HCT116 (cell line): ENCODE data around the gene SGK2. TPM values are rescaled to one million over a fixed set of nuclear protein-coding genes. Genes with fewer than 3 reads are reported as not detected.

Experiments
- ATAC-seq: fragments of 200-7000 bp; cut with Tn5 transposase; 2 replicates; pipeline ENCODE4 v1.9.1; 2020; ENCODE audit warnings: mild to moderate bottlenecking, moderate library complexity
- BruUV-seq: library from RNA; stranded (reverse); fragments of 400-500 nt; replicated peaks from 2 replicates; lab custom pipeline; 2021; lab: Mats Ljungman, UMichigan
- CTCF ChIA-PET: fragments of 300-600 bp; sonication (Branson Sonifier 250); formaldehyde crosslinking; loops from one replicate; lab custom pipeline; 2021; ENCODE audit warnings: antibody characterized with exemption; lab: Charles Lee
- POLR2A ChIA-PET: fragments of 300-600, 350-600 bp; sonication (Branson Sonifier 250); formaldehyde crosslinking; loops from one replicate; lab custom pipeline; 2021; ENCODE audit warnings: antibody characterized with exemption; lab: Charles Lee
- RAD21 ChIA-PET, 2 experiments: fragments of 300-600 bp; sonication (Branson Sonifier 250); formaldehyde crosslinking; loops; one replicate each; lab custom pipeline; 2023; ENCODE audit warnings: low total read pairs in 2 of 2; ENCODE audit not compliant: uncharacterized antibody in 2 of 2, unreplicated experiment in 2 of 2, low non-redundant PET in 1 of 2; lab: Charles Lee
- DNase-seq: peaks from one replicate; pipeline ENCODE4 v3.0.0-alpha.2; 2010; ENCODE audit warnings: low read depth, low spot score
- H2AFZ ChIP-seq: fragments of 200-600 bp; shearing (Covaris generic), sonication (generic); 2 replicates; pipeline ENCODE4 v1.6.1; 2017; ENCODE audit warnings: low read depth, mixed run types, mixed read lengths, antibody characterized with exemption, low read length; ENCODE audit not compliant: poor library complexity, severe bottlenecking
- H3K27ac ChIP-seq: 2 replicates; pipeline ENCODE4 v1.5.1; 2012; ENCODE audit warnings: low read depth, low read length
- H3K27me3 ChIP-seq: fragments of 200-600 bp; sonication (generic); 2 replicates; pipeline ENCODE4 v1.6.1; 2016; ENCODE audit warnings: mixed run types, low read length, mixed read lengths; ENCODE audit not compliant: insufficient read depth
- H3K36me3 ChIP-seq, 2 experiments: fragments of 200-500 bp in 1 of 2; fragments of 200-600 bp in 1 of 2; sonication (Bioruptor generic) in 1 of 2; sonication (generic) in 1 of 2; 2 replicates each; pipeline versions ENCODE4 v1.5.1 to v1.6.1; 2014 to 2016; ENCODE audit warnings: low read length in 2 of 2, inconsistent platforms in 1 of 2, mixed read lengths in 1 of 2, mixed run types in 1 of 2; ENCODE audit not compliant: insufficient read depth in 2 of 2, control insufficient read depth in 1 of 2
- H3K4me1 ChIP-seq, 2 experiments: fragments of 200-600 bp in 1 of 2; sonication (generic) in 1 of 2; 2 replicates each; pipeline versions ENCODE4 v1.5.1 to v1.6.1; 2012 to 2017; ENCODE audit warnings: low read length in 2 of 2, inconsistent platforms in 1 of 2, mild to moderate bottlenecking in 1 of 2, mixed read lengths in 1 of 2, mixed run types in 1 of 2, moderate library complexity in 1 of 2; ENCODE audit not compliant: insufficient read depth in 2 of 2, control insufficient read depth in 1 of 2
- H3K4me2 ChIP-seq: fragments of 200-600 bp; sonication (generic); 2 replicates; pipeline ENCODE4 v1.6.1; 2017; ENCODE audit warnings: mixed run types, low read length, mixed read lengths
- H3K4me3 ChIP-seq, 2 experiments: fragments of 200-600 bp in 1 of 2; sonication (generic) in 1 of 2; replicated peaks in 1 of 2; 2 replicates each; pipeline ENCODE4 v1.5.1; 2011 to 2016; ENCODE audit warnings: low read length in 2 of 2, control low read depth in 1 of 2, low read depth in 1 of 2, mild to moderate bottlenecking in 1 of 2, mixed read lengths in 1 of 2, mixed run types in 1 of 2
- H3K79me2 ChIP-seq: fragments of 200-600 bp; sonication (generic); 2 replicates; pipeline ENCODE4 v1.6.1; 2017; ENCODE audit warnings: mild to moderate bottlenecking, mixed run types, low read length, moderate library complexity, mixed read lengths; ENCODE audit not compliant: insufficient read depth
- H3K9ac ChIP-seq: fragments of 200-600 bp; sonication (generic); 2 replicates; pipeline ENCODE4 v1.6.1; 2016; ENCODE audit warnings: low read length, mixed read lengths
- H3K9me2 ChIP-seq: fragments of 200-600 bp; sonication (generic), shearing (Covaris generic); 2 replicates; pipeline ENCODE4 v1.6.1; 2017; ENCODE audit warnings: mixed run types, mild to moderate bottlenecking, moderate library complexity; ENCODE audit not compliant: insufficient read depth
- H3K9me3 ChIP-seq, 2 experiments: fragments of 200-500 bp in 1 of 2; fragments of 200-600 bp in 1 of 2; sonication (Bioruptor generic) in 1 of 2; sonication (generic) in 1 of 2; 2 replicates each; pipeline ENCODE4 v1.6.1; 2014 to 2017; ENCODE audit warnings: low read length in 2 of 2, mixed read lengths in 2 of 2, inconsistent platforms in 1 of 2, low read depth in 1 of 2, mild to moderate bottlenecking in 1 of 2, mixed run types in 1 of 2, moderate library complexity in 1 of 2; ENCODE audit not compliant: control insufficient read depth in 1 of 2, insufficient read depth in 1 of 2
- H4K20me1 ChIP-seq: fragments of 200-600 bp; sonication (generic), shearing (Covaris generic); 2 replicates; pipeline ENCODE4 v1.6.1; 2017; ENCODE audit warnings: mixed run types, mild to moderate bottlenecking, moderate library complexity; ENCODE audit not compliant: insufficient read depth
- CBX3 ChIP-seq: IDR thresholded peaks from 2 replicates; pipeline ENCODE4 v1.6.1; 2012; ENCODE audit warnings: low read depth
- CEBPB ChIP-seq: IDR thresholded peaks from 2 replicates; pipeline ENCODE4 v1.6.1; 2012; ENCODE audit warnings: low read depth
- EGR1 ChIP-seq: IDR thresholded peaks from 2 replicates; pipeline ENCODE4 v1.6.1; 2012; ENCODE audit warnings: low read depth
- ELF1 ChIP-seq: IDR thresholded peaks from 2 replicates; pipeline ENCODE4 v1.6.1; 2012; ENCODE audit warnings: low read depth, borderline replicate concordance
- EZH2 ChIP-seq: fragments of 200-600 bp; sonication (generic); IDR thresholded peaks from 2 replicates; pipeline ENCODE4 v1.6.1; 2017; ENCODE audit warnings: antibody characterized with exemption, mixed run types
- EZH2phosphoT487 ChIP-seq: fragments of 200-600 bp; IDR thresholded peaks from 2 replicates; pipeline ENCODE4 v1.6.1; 2018; ENCODE audit warnings: antibody characterized with exemption, borderline replicate concordance
- FOSL1 ChIP-seq: IDR thresholded peaks from 2 replicates; pipeline ENCODE4 v1.6.1; 2012; ENCODE audit warnings: low read depth
- JUND ChIP-seq: IDR thresholded peaks from 2 replicates; pipeline ENCODE4 v1.6.1; 2012
- POLR2AphosphoS5 ChIP-seq: IDR thresholded peaks from 2 replicates; pipeline ENCODE4 v1.6.1; 2011; ENCODE audit warnings: mild to moderate bottlenecking, low read depth, low read length, moderate library complexity
- SRF ChIP-seq: IDR thresholded peaks from 2 replicates; pipeline ENCODE4 v1.6.1; 2012; ENCODE audit warnings: low read depth
- TCF7L2 ChIP-seq: IDR thresholded peaks from 2 replicates; pipeline ENCODE4 v1.7.0; 2011; ENCODE audit warnings: borderline replicate concordance, inconsistent platforms; ENCODE audit not compliant: insufficient read depth, insufficient read length; ENCODE audit errors: extremely low read depth
- YY1 ChIP-seq: IDR thresholded peaks from 2 replicates; pipeline ENCODE4 v1.6.1; 2011; ENCODE audit warnings: low read length, low read depth, moderate library complexity, mild to moderate bottlenecking; ENCODE audit not compliant: insufficient replicate concordance; ENCODE audit errors: extremely low read depth
- ZFX ChIP-seq: fragments of 450-650 bp; IDR thresholded peaks from 2 replicates; pipeline ENCODE4 v1.6.1; 2017
- intact Hi-C: fragments of 100-400 bp; cut with micrococcal nuclease; formaldehyde crosslinking; loops from 2 replicates; pipeline ENCODE4 v1.10.0; 2022
- total RNA-seq: library from RNA; stranded (reverse); gene quantifications from one replicate; pipeline ENCODE4 v1.2.1, GENCODE V29; 2021; ENCODE audit not compliant: unreplicated experiment

SGK2 gene
- total RNA-seq, 1 experiment from 2014 or later, result 2.3 TPM

- ChIA-PET RAD21 (interaction anchor here in 1 of 2 experiments (0.6 kb wide), 1 partner anchor 577 kb away, joined by 3 read pairs; no protein-coding TSS in a partner anchor), CTCF (interaction anchor here (2.5 to 5.4 kb wide), 2 partner anchors 91 to 152 kb away, joined by 11 to 76 read pairs; no protein-coding TSS in a partner anchor), POLR2A (no interaction called here)
- peaks cover 0 to 7% of the 10 kb centered on the region in 2 experiments; a peak in 1 of 4 replicates for H3K36me3 ChIP-seq
- no peaks in the 10 kb centered on the region for H4K20me1 ChIP-seq
- BruUV-seq, result no TSS peak
- H3K79me2 ChIP-seq, result no peaks in the 10 kb centered on the region
- no peak for DNase-seq
- H3K27ac ChIP-seq, result no peak overlapping the region
- intact Hi-C loops, result loop anchor here (5.0 to 10.0 kb wide), 2 partner anchors 542 to 655 kb away; no protein-coding TSS in a partner anchor
- no peak overlapping the region for H3K4me3 ChIP-seq
- no peak overlapping the region for H3K4me2 ChIP-seq
- H2AFZ ChIP-seq, result no peak overlapping the region
- H3K9me3 ChIP-seq, result no peaks in the 10 kb centered on the region
- ATAC-seq, result no peak
- no peak overlapping the region for H3K9ac ChIP-seq
- TF ChIP-seq FOSL1 (no peak), ELF1 (no peak), ZFX (no peak), TCF7L2 (no peak), EZH2phosphoT487 (no peak), POLR2AphosphoS5 (no peak), SRF (no peak), JUND (no peak), YY1 (no peak), CBX3 (no peak), CEBPB (no peak), EGR1 (no peak), EZH2 (no peak)
- no peaks in the 10 kb centered on the region for H3K9me2 ChIP-seq
- H3K27me3 ChIP-seq, result no peaks in the 10 kb centered on the region
- no peaks in the 10 kb centered on the region for H3K4me1 ChIP-seq
Observed at GRCh38 chr20:43539975-43540672, 18.7 kb upstream of the SGK2 start.
